ENCODE measurements around the gene FBXO24.

Gene FBXO24

GRCh38 chr7:100585511-100586265 lies 440 bp upstream of the FBXO24 start, which contains the start of gene LRCH4:
Gene LRCH4 (minus strand): TSS chr7:100586129. CDS start chr7:100586100, 29 bp downstream.
- Mint-ChIP-seq H3K27me3 (ENCODE audit: low read depth) (peaks cover 14% of the 10 kb centered on the region), H3K4me1 (ENCODE audit: low read depth) (peaks cover 20% of the 10 kb centered on the region), H3K36me3 (ENCODE audit: low read depth) (peaks cover 3% of the 10 kb centered on the region), H3K4me3 (peak within 1 kb of the TSS; percentile 95), H3K27ac (peak within 1 kb of the TSS; percentile 92), H3K9me3 (no peaks in the 10 kb centered on the region)

- no peaks in the 10 kb centered on the region for H3K9me3 Mint-ChIP-seq
- H3K4me3 Mint-ChIP-seq, result peak overlapping the region; percentile 39
- peaks cover 16% of the 10 kb centered on the region for H3K4me1 Mint-ChIP-seq (ENCODE audit: low read depth)
- peaks cover 3% of the 10 kb centered on the region for H3K36me3 Mint-ChIP-seq (ENCODE audit: low read depth)
- H3K27ac Mint-ChIP-seq, result no peak overlapping the region
- H3K27me3 Mint-ChIP-seq (ENCODE audit: low read depth), result peaks cover 14% of the 10 kb centered on the region
Measured at GRCh38 chr7:100588438-100588837, 2.3 kb downstream of the FBXO24 start.

GRCh38 chr7:100589341-100589947 lies 3.3 kb downstream of the FBXO24 start:
- Mint-ChIP-seq H3K36me3 (ENCODE audit: low read depth) (no peaks in the 10 kb centered on the region), H3K27me3 (ENCODE audit: low read depth) (peaks cover 14% of the 10 kb centered on the region), H3K4me3 (peak overlapping the region; percentile 11), H3K4me1 (ENCODE audit: low read depth) (peaks cover 10% of the 10 kb centered on the region), H3K27ac (no peak overlapping the region), H3K9me3 (no peaks in the 10 kb centered on the region)

- H3K27ac Mint-ChIP-seq, result no peak overlapping the region
- H3K36me3 Mint-ChIP-seq (ENCODE audit: low read depth), result no peaks in the 10 kb centered on the region
- H3K9me3 Mint-ChIP-seq, result no peaks in the 10 kb centered on the region
- H3K4me3 Mint-ChIP-seq, result no peak overlapping the region
- H3K27me3 Mint-ChIP-seq (ENCODE audit: low read depth), result peaks cover 18% of the 10 kb centered on the region
- peaks cover 7% of the 10 kb centered on the region for H3K4me1 Mint-ChIP-seq (ENCODE audit: low read depth)
Measured at GRCh38 chr7:100590077-100590737, 4.1 kb downstream of the FBXO24 start.

GRCh38 chr7:100591596-100591995 lies 5.5 kb downstream of the FBXO24 start:
- H3K4me3 Mint-ChIP-seq, result no peak overlapping the region
- no peak overlapping the region for H3K27ac Mint-ChIP-seq
- H3K4me1 Mint-ChIP-seq (ENCODE audit: low read depth), result peaks cover 2% of the 10 kb centered on the region
- no peaks in the 10 kb centered on the region for H3K36me3 Mint-ChIP-seq (ENCODE audit: low read depth)
- H3K27me3 Mint-ChIP-seq (ENCODE audit: low read depth), result peaks cover 18% of the 10 kb centered on the region
- no peaks in the 10 kb centered on the region for H3K9me3 Mint-ChIP-seq

- Mint-ChIP-seq H3K36me3 (ENCODE audit: low read depth) (no peaks in the 10 kb centered on the region), H3K4me3 (no peak overlapping the region), H3K27me3 (ENCODE audit: low read depth) (peaks cover 9% of the 10 kb centered on the region), H3K27ac (no peak overlapping the region), H3K9me3 (no peaks in the 10 kb centered on the region), H3K4me1 (ENCODE audit: low read depth) (peaks cover 3% of the 10 kb centered on the region)
Measured at GRCh38 chr7:100595188-100595587, 9.1 kb downstream of the FBXO24 start.

GRCh38 chr7:100598425-100598824 lies 12.3 kb downstream of the FBXO24 start:
- H3K27me3 Mint-ChIP-seq (ENCODE audit: low read depth), result peaks cover 4% of the 10 kb centered on the region
- H3K36me3 Mint-ChIP-seq (ENCODE audit: low read depth), result no peaks in the 10 kb centered on the region
- H3K9me3 Mint-ChIP-seq, result no peaks in the 10 kb centered on the region
- no peak overlapping the region for H3K27ac Mint-ChIP-seq
- no peak overlapping the region for H3K4me3 Mint-ChIP-seq
- peaks cover 3% of the 10 kb centered on the region for H3K4me1 Mint-ChIP-seq (ENCODE audit: low read depth)

- no peak overlapping the region for H3K4me3 Mint-ChIP-seq
- peaks cover 2% of the 10 kb centered on the region for H3K27me3 Mint-ChIP-seq (ENCODE audit: low read depth)
- peaks cover 7% of the 10 kb centered on the region for H3K4me1 Mint-ChIP-seq (ENCODE audit: low read depth)
- no peaks in the 10 kb centered on the region for H3K9me3 Mint-ChIP-seq
- no peak overlapping the region for H3K27ac Mint-ChIP-seq
- no peaks in the 10 kb centered on the region for H3K36me3 Mint-ChIP-seq (ENCODE audit: low read depth)
Measured at GRCh38 chr7:100599911-100600729, 14.0 kb downstream of the FBXO24 start.

- H3K27ac Mint-ChIP-seq, result no peak overlapping the region
- peaks cover 4% of the 10 kb centered on the region for H3K27me3 Mint-ChIP-seq (ENCODE audit: low read depth)
- H3K9me3 Mint-ChIP-seq, result no peaks in the 10 kb centered on the region
- no peaks in the 10 kb centered on the region for H3K36me3 Mint-ChIP-seq (ENCODE audit: low read depth)
- H3K4me1 Mint-ChIP-seq (ENCODE audit: low read depth), result peaks cover 10% of the 10 kb centered on the region
- H3K4me3 Mint-ChIP-seq, result no peak overlapping the region
Measured at GRCh38 chr7:100600730-100601038, 14.6 kb downstream of the FBXO24 start.

- peaks cover 10% of the 10 kb centered on the region for H3K4me1 Mint-ChIP-seq (ENCODE audit: low read depth)
- H3K27ac Mint-ChIP-seq, result no peak overlapping the region
- H3K4me3 Mint-ChIP-seq, result peak overlapping the region; percentile 77
Measured at GRCh38 chr7:100602889-100603725, 17.0 kb downstream of the FBXO24 start.

GRCh38 chr7:100603726-100604027 lies 17.5 kb downstream of the FBXO24 start:
- H3K4me1 Mint-ChIP-seq (ENCODE audit: low read depth), result peaks cover 7% of the 10 kb centered on the region
- no peaks in the 10 kb centered on the region for H3K9me3 Mint-ChIP-seq
- H3K4me3 Mint-ChIP-seq, result peak overlapping the region; percentile 77
- H3K27ac Mint-ChIP-seq, result peak overlapping the region; percentile 87
- peaks cover 14% of the 10 kb centered on the region for H3K27me3 Mint-ChIP-seq (ENCODE audit: low read depth)
- H3K36me3 Mint-ChIP-seq (ENCODE audit: low read depth), result no peaks in the 10 kb centered on the region

More at GRCh38 chr7:100602889-100603725, 17.0 kb downstream of the FBXO24 start:
- Mint-ChIP-seq H3K9me3 (no peaks in the 10 kb centered on the region), H3K27me3 (ENCODE audit: low read depth) (peaks cover 14% of the 10 kb centered on the region), H3K36me3 (ENCODE audit: low read depth) (no peaks in the 10 kb centered on the region)

GRCh38 chr7:100604028-100604975 lies 18.2 kb downstream of the FBXO24 start:
- peaks cover 7% of the 10 kb centered on the region for H3K4me1 Mint-ChIP-seq (ENCODE audit: low read depth)
- H3K27me3 Mint-ChIP-seq (ENCODE audit: low read depth), result peaks cover 14% of the 10 kb centered on the region
- H3K36me3 Mint-ChIP-seq (ENCODE audit: low read depth), result no peaks in the 10 kb centered on the region
- H3K4me3 Mint-ChIP-seq, result peak overlapping the region; percentile 83
- no peaks in the 10 kb centered on the region for H3K9me3 Mint-ChIP-seq
- peak overlapping the region; percentile 87 for H3K27ac Mint-ChIP-seq

All from T-helper 1 cell treated with Interleukin-12 subunit alpha and Interleukin-12 subunit beta and Interleukin-4 antibody, amounts not matched to agents 30 μg/mL and 1 μg/mL, for 36 hours (primary cell).